Measurements from ENCODE around the gene KRTAP10-7. TPM values are rescaled to one million over a fixed set of nuclear protein-coding genes. Genes with fewer than 3 reads are reported as not detected.

Gene KRTAP10-7
- total RNA-seq, result not detected in 2 replicates

GRCh38 chr21:44600118-44600978, at the start of gene KRTAP10-7:
TSS of gene KRTAP10-7 (plus strand) at chr21:44600597. CDS start at chr21:44600622, 25 bp downstream.

GRCh38 chr21:44551340-44551961, 48.9 kb upstream of the KRTAP10-7 start, which contains the start of gene KRTAP10-2:
TSS of gene KRTAP10-2 (minus strand) at chr21:44551505. CDS start at chr21:44551458, 47 bp downstream.

GRCh38 chr21:44558695-44559094, 41.7 kb upstream of the KRTAP10-7 start, which contains the start of gene KRTAP10-3:
TSS of gene KRTAP10-3 (minus strand) at chr21:44558795. CDS start at chr21:44558715, 80 bp downstream.

GRCh38 chr21:44573630-44574456, 26.6 kb upstream of the KRTAP10-7 start, which contains the start of gene KRTAP10-4:
TSS of gene KRTAP10-4 (plus strand) at chr21:44573729. CDS start at chr21:44573759, 30 bp downstream.

GRCh38 chr21:44580231-44580821, 20.1 kb upstream of the KRTAP10-7 start, which contains the start of gene KRTAP10-5:
TSS of gene KRTAP10-5 (minus strand) at chr21:44580604. CDS start at chr21:44580578, 26 bp downstream.

GRCh38 chr21:44592446-44593311, 7.7 kb upstream of the KRTAP10-7 start, which contains the start of gene KRTAP10-6:
TSS of gene KRTAP10-6 (minus strand) at chr21:44592505. CDS start at chr21:44592484, 21 bp downstream.

GRCh38 chr21:44612029-44612486, 11.7 kb downstream of the KRTAP10-7 start, which contains the start of gene KRTAP10-8:
TSS of gene KRTAP10-8 (plus strand) at chr21:44612079. CDS start at chr21:44612101, 22 bp downstream.

GRCh38 chr21:44626673-44627143, 26.3 kb downstream of the KRTAP10-7 start, which contains the start of gene KRTAP10-9:
TSS of gene KRTAP10-9 (plus strand) at chr21:44627093. CDS start at chr21:44627172, 79 bp downstream.

GRCh38 chr21:44637018-44637850, 36.8 kb downstream of the KRTAP10-7 start, which contains the start of gene KRTAP10-10:
TSS of gene KRTAP10-10 (plus strand) at chr21:44637356. CDS start at chr21:44637418, 62 bp downstream.

GRCh38 chr21:44646366-44647221, 46.2 kb downstream of the KRTAP10-7 start, which contains the start of gene KRTAP10-11:
TSS of gene KRTAP10-11 (plus strand) at chr21:44646414. CDS start at chr21:44646459, 45 bp downstream.

Other genes starting within 250 kb of the KRTAP10-7 start
- gene TRPM2, start 247.0 kb upstream of the KRTAP10-7 start, total RNA-seq, result 1.3 and 2.1 TPM in 2 replicates
- gene LRRC3, start 145.1 kb upstream of the KRTAP10-7 start, total RNA-seq, result 2.9 and 3.5 TPM in 2 replicates
- not detected in 2 replicates for gene KRTAP10-1, start 60.4 kb upstream of the KRTAP10-7 start, total RNA-seq
- not detected in 2 replicates for gene KRTAP10-2, start 49.1 kb upstream of the KRTAP10-7 start, total RNA-seq
- not detected in 2 replicates for gene KRTAP10-3, start 41.8 kb upstream of the KRTAP10-7 start, total RNA-seq
- gene KRTAP10-4, start 26.9 kb upstream of the KRTAP10-7 start, total RNA-seq, result not detected in 2 replicates
- not detected in 2 replicates for gene KRTAP10-5, start 20.0 kb upstream of the KRTAP10-7 start, total RNA-seq
- not detected in 2 replicates for gene KRTAP10-6, start 8.1 kb upstream of the KRTAP10-7 start, total RNA-seq
- not detected in 2 replicates for gene KRTAP10-8, start 11.5 kb downstream of the KRTAP10-7 start, total RNA-seq
- not detected in 2 replicates for gene KRTAP10-9, start 26.5 kb downstream of the KRTAP10-7 start, total RNA-seq
- gene KRTAP10-10, start 36.8 kb downstream of the KRTAP10-7 start, total RNA-seq, result not detected in 2 replicates
- not detected in 2 replicates for gene KRTAP10-11, start 45.8 kb downstream of the KRTAP10-7 start, total RNA-seq
- not detected in 2 replicates for gene KRTAP12-4, start 54.1 kb downstream of the KRTAP10-7 start, total RNA-seq
- gene KRTAP12-3, start 57.3 kb downstream of the KRTAP10-7 start, total RNA-seq, result not detected in 2 replicates
- gene KRTAP12-2, start 66.3 kb downstream of the KRTAP10-7 start, total RNA-seq, result not detected in 2 replicates
- not detected in 2 replicates for gene KRTAP12-1, start 81.6 kb downstream of the KRTAP10-7 start, total RNA-seq
- gene KRTAP10-12, start 96.6 kb downstream of the KRTAP10-7 start, total RNA-seq, result not detected in 2 replicates
- not detected in 2 replicates for gene TSPEAR, start 111.0 kb downstream of the KRTAP10-7 start, total RNA-seq
- gene UBE2G2, start 201.2 kb downstream of the KRTAP10-7 start, total RNA-seq, result 32.1 and 38.8 TPM in 2 replicates
- gene SUMO3, start 217.5 kb downstream of the KRTAP10-7 start, total RNA-seq, result 51.8 and 69.6 TPM in 2 replicates